Lung microvascular endothelial cell (primary cell): Measurements from ENCODE around the gene SAMD11. TPM values are rescaled to one million over a fixed set of nuclear protein-coding genes. Genes with fewer than 3 reads are reported as not detected.
"Not testable (repeated sequence)": the region's sequence is repeated elsewhere in the genome, so short reads cannot be mapped to it uniquely, and the experiment has no call there.

Experiments
- DNase-seq, 2 donors: peaks; one replicate each; pipeline versions ENCODE4 v3.0.0 to v3.0.0-alpha.2; 2010; ENCODE audit warnings: low read depth in 2 of 2
- total RNA-seq: library from RNA; depleted of rRNA; stranded (reverse); fragments of >200 nt; gene quantifications from 2 replicates; pipeline ENCODE4 v1.2.1, GENCODE V29; 2014

Gene SAMD11
- total RNA-seq, 1 donor from 2014 or later: not detected

GRCh38 chr1:944341-945325 is 20.9 kb downstream of the SAMD11 start:
- no peak for DNase-seq

- no peak for DNase-seq
Observed at GRCh38 chr1:945688-946556, 22.2 kb downstream of the SAMD11 start.

- not testable (repeated sequence) for DNase-seq
Observed at GRCh38 chr1:946811-947210, 23.1 kb downstream of the SAMD11 start.

GRCh38 chr1:947958-948357 is 24.2 kb downstream of the SAMD11 start:
- DNase-seq: no peak

GRCh38 chr1:950268-950667 is 26.5 kb downstream of the SAMD11 start:
- DNase-seq: no peak

- DNase-seq: no peak
Observed at GRCh38 chr1:950881-951280, 27.2 kb downstream of the SAMD11 start.

GRCh38 chr1:951364-951763 is 27.6 kb downstream of the SAMD11 start:
- DNase-seq: peak; percentile 21 to 33

- no peak for DNase-seq
Observed at GRCh38 chr1:952201-952600, 28.5 kb downstream of the SAMD11 start.

- DNase-seq: no peak
Observed at GRCh38 chr1:952603-953002, 28.9 kb downstream of the SAMD11 start.

GRCh38 chr1:953524-954320 is 30.0 kb downstream of the SAMD11 start:
- DNase-seq: no peak

- no peak for DNase-seq
Observed at GRCh38 chr1:954927-955326, 31.2 kb downstream of the SAMD11 start.

GRCh38 chr1:955474-955873 is 31.8 kb downstream of the SAMD11 start:
- DNase-seq: no peak

- DNase-seq: no peak
Observed at GRCh38 chr1:956636-957035, 32.9 kb downstream of the SAMD11 start.

GRCh38 chr1:958823-959730 is 35.4 kb downstream of the SAMD11 start, which contains the start of gene NOC2L:
Gene NOC2L, minus strand, starts transcription at chr1:959256. Its CDS starts 16 bp downstream, at chr1:959240.
- DNase-seq: peak; percentile 90 to 92

- DNase-seq: no peak
Observed at GRCh38 chr1:959731-960362, 36.1 kb downstream of the SAMD11 start.

GRCh38 chr1:960363-961131 is 36.8 kb downstream of the SAMD11 start, which contains the start of gene KLHL17:
Gene KLHL17, plus strand, starts transcription at chr1:960584. Its CDS starts 110 bp downstream, at chr1:960694.
- DNase-seq: peak; percentile 65 to 74

GRCh38 chr1:961132-961669 is 37.5 kb downstream of the SAMD11 start:
- DNase-seq: peak; percentile 16 to 31
